Endodermal cell (in vitro differentiated cells): ENCODE measurements around the gene FMO4. TPM values are rescaled to one million over a fixed set of nuclear protein-coding genes. Genes with fewer than 3 reads are reported as not detected.

Source experiments
- DNase-seq: peaks from one replicate; pipeline ENCODE4 v3.0.0-alpha.2; 2017
- H3K27ac ChIP-seq: 2 replicates; pipeline ENCODE4 v1.5.1; 2013; ENCODE audit warnings: mild to moderate bottlenecking, low read depth, low read length, moderate library complexity
- H3K27me3 ChIP-seq: 2 replicates; pipeline ENCODE4 v1.6.1; 2013; ENCODE audit warnings: mild to moderate bottlenecking, low read length, moderate library complexity; ENCODE audit not compliant: insufficient read depth, control insufficient read depth, poor library complexity, severe bottlenecking
- H3K36me3 ChIP-seq: 2 replicates; pipeline ENCODE4 v1.7.0; 2013; ENCODE audit warnings: mild to moderate bottlenecking, low read length, moderate library complexity; ENCODE audit not compliant: control insufficient read depth, insufficient read depth
- H3K4me1 ChIP-seq: one replicate; pipeline ENCODE4 v1.7.0; 2013; ENCODE audit warnings: low read length; ENCODE audit not compliant: control insufficient read depth, insufficient read depth
- H3K4me3 ChIP-seq: 2 replicates; pipeline ENCODE4 v1.5.1; 2013; ENCODE audit warnings: mild to moderate bottlenecking, low read length, moderate library complexity
- H3K9ac ChIP-seq: 2 replicates; pipeline ENCODE4 v1.6.1; 2013; ENCODE audit warnings: mild to moderate bottlenecking, low read length, moderate library complexity; ENCODE audit not compliant: poor library complexity, severe bottlenecking; ENCODE audit errors: extremely low read depth
- H3K9me3 ChIP-seq: 2 replicates; pipeline ENCODE4 v1.6.1; 2013; ENCODE audit warnings: mild to moderate bottlenecking, low read length, moderate library complexity; ENCODE audit not compliant: control insufficient read depth
- H3K27ac Mint-ChIP-seq: 2 replicates; pipeline ENCODE4 v1.8.0; 2020; ENCODE audit warnings: mixed read lengths
- H3K27me3 Mint-ChIP-seq: 2 replicates; pipeline ENCODE4 v1.8.0; 2021; ENCODE audit warnings: mild to moderate bottlenecking, mixed read lengths; ENCODE audit not compliant: insufficient read depth
- H3K36me3 Mint-ChIP-seq: 2 replicates; pipeline ENCODE4 v1.8.0; 2020; ENCODE audit warnings: low read depth, mixed read lengths
- H3K4me1 Mint-ChIP-seq: 2 replicates; pipeline ENCODE4 v1.8.0; 2020; ENCODE audit warnings: mixed read lengths
- H3K4me3 Mint-ChIP-seq: 2 replicates; pipeline ENCODE4 v1.8.0; 2020; ENCODE audit warnings: mild to moderate bottlenecking, moderate library complexity, mixed read lengths
- H3K9me3 Mint-ChIP-seq: 2 replicates; pipeline ENCODE4 v1.8.0; 2020; ENCODE audit warnings: mild to moderate bottlenecking, mixed read lengths
- WGBS, 2 experiments: methylation state at CpG; one replicate each; pipeline versions ENCODE4 v1.1.5 to v1.1.7; 2013; ENCODE audit warnings: missing lambda C conversion rate in 2 of 2, mixed read lengths in 1 of 2; ENCODE audit not compliant: insufficient coverage in 1 of 2, insufficient read length in 1 of 2; 5-methylcytosine and 5-hydroxymethylcytosine counted together
- total RNA-seq, 2 donors: library from RNA; stranded (reverse); fragmentation: NEBNext Ultra II Directional in 1 of 2; extraction: Animal tissue kit (Norgen Biotek cat#: 25700) in 1 of 2; gene quantifications; 2 replicates in 1 of 2; 3 replicates in 1 of 2; pipeline ENCODE4 v1.2.1, GENCODE V29; 2021
- TF ChIP-seq, protein P1 (sequence below): fragments of 200-600 bp; sonication (generic); conservative IDR thresholded peaks from 2 replicates; pipeline ENCODE4 v1.5.0; 2021; ENCODE audit warnings: antibody characterized with exemption, mild to moderate bottlenecking

FMO4 gene
- total RNA-seq, 2 donors from 2014 or later = 2.5 to 3.5 TPM

GRCh38 chr1:171343727-171344472 is 29.9 kb downstream of the FMO4 start:
- Histone ChIP-seq H3K9me3 (no peaks in the 10 kb centered on the region), H3K9ac (no peak overlapping the region), H3K4me3 (no peak overlapping the region), H3K27ac (no peak overlapping the region), H3K27me3 (no peaks in the 10 kb centered on the region), H3K36me3 (no peaks in the 10 kb centered on the region), H3K4me1 (no peaks in the 10 kb centered on the region)
- Mint-ChIP-seq H3K27me3 (no peaks in the 10 kb centered on the region), H3K4me1 (no peaks in the 10 kb centered on the region), H3K9me3 (peaks cover 13% of the 10 kb centered on the region), H3K36me3 (no peaks in the 10 kb centered on the region), H3K4me3 (no peak overlapping the region), H3K27ac (no peak overlapping the region)
- no peak for DNase-seq
- TF ChIP-seq, protein P1, sequence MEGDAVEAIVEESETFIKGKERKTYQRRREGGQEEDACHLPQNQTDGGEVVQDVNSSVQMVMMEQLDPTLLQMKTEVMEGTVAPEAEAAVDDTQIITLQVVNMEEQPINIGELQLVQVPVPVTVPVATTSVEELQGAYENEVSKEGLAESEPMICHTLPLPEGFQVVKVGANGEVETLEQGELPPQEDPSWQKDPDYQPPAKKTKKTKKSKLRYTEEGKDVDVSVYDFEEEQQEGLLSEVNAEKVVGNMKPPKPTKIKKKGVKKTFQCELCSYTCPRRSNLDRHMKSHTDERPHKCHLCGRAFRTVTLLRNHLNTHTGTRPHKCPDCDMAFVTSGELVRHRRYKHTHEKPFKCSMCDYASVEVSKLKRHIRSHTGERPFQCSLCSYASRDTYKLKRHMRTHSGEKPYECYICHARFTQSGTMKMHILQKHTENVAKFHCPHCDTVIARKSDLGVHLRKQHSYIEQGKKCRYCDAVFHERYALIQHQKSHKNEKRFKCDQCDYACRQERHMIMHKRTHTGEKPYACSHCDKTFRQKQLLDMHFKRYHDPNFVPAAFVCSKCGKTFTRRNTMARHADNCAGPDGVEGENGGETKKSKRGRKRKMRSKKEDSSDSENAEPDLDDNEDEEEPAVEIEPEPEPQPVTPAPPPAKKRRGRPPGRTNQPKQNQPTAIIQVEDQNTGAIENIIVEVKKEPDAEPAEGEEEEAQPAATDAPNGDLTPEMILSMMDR = no peak
- WGBS, 2 experiments = 89 to 94% methylated on average over 4 to 5 of the region's 5 CpGs

- Histone ChIP-seq H3K9ac (no peak overlapping the region), H3K4me3 (no peak overlapping the region), H3K4me1 (no peaks in the 10 kb centered on the region), H3K36me3 (no peaks in the 10 kb centered on the region), H3K27me3 (no peaks in the 10 kb centered on the region), H3K27ac (no peak overlapping the region), H3K9me3 (no peaks in the 10 kb centered on the region)
- no peaks in the 10 kb centered on the region for H3K27me3 Mint-ChIP-seq
- DNase-seq = no peak
- no peaks in the 10 kb centered on the region for H3K4me1 Mint-ChIP-seq
- no peak overlapping the region for H3K27ac Mint-ChIP-seq
- TF ChIP-seq, protein P1 = no peak
- 93 to 96% methylated on average over 6 of the region's 6 CpGs for whole genome bisulfite sequencing, 2 experiments
- no peaks in the 10 kb centered on the region for H3K36me3 Mint-ChIP-seq
- H3K9me3 Mint-ChIP-seq = peaks cover 13% of the 10 kb centered on the region
- H3K4me3 Mint-ChIP-seq = no peak overlapping the region
Observed at GRCh38 chr1:171344473-171344820, 30.5 kb downstream of the FMO4 start.

- no peak for DNase-seq
- H3K4me3 Mint-ChIP-seq = no peak overlapping the region
- no peak overlapping the region for H3K27ac ChIP-seq
- H3K9me3 Mint-ChIP-seq = peaks cover 14% of the 10 kb centered on the region
- no peaks in the 10 kb centered on the region for H3K4me1 ChIP-seq
- H3K27me3 Mint-ChIP-seq = no peaks in the 10 kb centered on the region
- H3K4me1 Mint-ChIP-seq = no peaks in the 10 kb centered on the region
- H3K36me3 Mint-ChIP-seq = no peaks in the 10 kb centered on the region
- no peak overlapping the region for H3K27ac Mint-ChIP-seq
- no peak overlapping the region for H3K9ac ChIP-seq
- TF ChIP-seq, protein P1 = no peak
- no peaks in the 10 kb centered on the region for H3K27me3 ChIP-seq
- no peak overlapping the region for H3K4me3 ChIP-seq
- H3K36me3 ChIP-seq = no peaks in the 10 kb centered on the region
- no peaks in the 10 kb centered on the region for H3K9me3 ChIP-seq
Observed at GRCh38 chr1:171345536-171345935, 31.6 kb downstream of the FMO4 start.
